ENCODE data around the gene HNRNPAB. TPM values are rescaled to one million over a fixed set of nuclear protein-coding genes. Genes with fewer than 3 reads are reported as not detected.

Gene HNRNPAB
- total RNA-seq, result 102 TPM
- long read RNA-seq, transcript HNRNPAB-201 (7 exons, 1,602 nt), result minor isoform, 11 of 43 reads
- long read RNA-seq, transcript HNRNPAB-202 (8 exons, 1,796 nt), result major isoform, 20 of 43 reads
- long read RNA-seq, partial matches to known transcripts, result 4 of 43 reads
- long read RNA-seq, other reads (novel, unspliced or antisense), result 1 of 43 reads

GRCh38 chr5:178204182-178204934 lies at the start of gene HNRNPAB:
TSS of gene HNRNPAB (plus strand) at chr5:178204533. CDS start at chr5:178204838, 305 bp downstream.
- Histone ChIP-seq H3K4me1 (peaks cover 28% of the 10 kb centered on the region), H3K27ac (peak within 1 kb of the TSS; percentile 93), H3K4me3 (peak within 1 kb of the TSS; percentile 84), H3K9me3 (no peaks in the 10 kb centered on the region), H3K36me3 (peaks cover 33% of the 10 kb centered on the region), H3K27me3 (ENCODE audit: low read depth) (no peaks in the 10 kb centered on the region)
- ATAC-seq, result peak; percentile 94 to 95
- no peak for TF ChIP-seq CTCF (IDR thresholded peaks at IDR 0.05)
- intact Hi-C loops (cut with DNase I), result no loop called here
- peak; percentile 93 for DNase-seq

GRCh38 chr5:178155065-178155464 lies 49.3 kb upstream of the HNRNPAB start:
- no peak overlapping the region for H3K4me3 ChIP-seq
- intact Hi-C loops (cut with DNase I), result no loop called here
- no peak for ATAC-seq
- H3K4me1 ChIP-seq, result peaks cover 26% of the 10 kb centered on the region
- no peak for TF ChIP-seq CTCF (IDR thresholded peaks at IDR 0.05)
- peaks cover 15% of the 10 kb centered on the region for H3K36me3 ChIP-seq
- no peak overlapping the region for H3K27ac ChIP-seq
- no peaks in the 10 kb centered on the region for H3K9me3 ChIP-seq
- H3K27me3 ChIP-seq (ENCODE audit: low read depth), result no peaks in the 10 kb centered on the region
- DNase-seq, result no peak

GRCh38 chr5:178160176-178160575 lies 44.2 kb upstream of the HNRNPAB start:
- Histone ChIP-seq H3K9me3 (no peaks in the 10 kb centered on the region), H3K27ac (no peak overlapping the region), H3K27me3 (ENCODE audit: low read depth) (peaks cover 15% of the 10 kb centered on the region), H3K4me3 (no peak overlapping the region), H3K4me1 (peaks cover 9% of the 10 kb centered on the region), H3K36me3 (no peaks in the 10 kb centered on the region)
- no peak for ATAC-seq
- intact Hi-C loops (cut with DNase I), result loop anchor here (5.0 kb wide), 1 partner anchor 83 kb away; no protein-coding TSS in a partner anchor
- TF ChIP-seq CTCF (IDR thresholded peaks at IDR 0.05), result no peak
- DNase-seq, result no peak

GRCh38 chr5:178162481-178162880 lies 41.9 kb upstream of the HNRNPAB start:
- no peak for ATAC-seq
- no peak for DNase-seq
- intact Hi-C loops (cut with DNase I), result loop anchor here (5.0 kb wide), 1 partner anchor 85 kb away; no protein-coding TSS in a partner anchor
- no peak overlapping the region for H3K27ac ChIP-seq
- H3K9me3 ChIP-seq, result no peaks in the 10 kb centered on the region
- peaks cover 26% of the 10 kb centered on the region for H3K27me3 ChIP-seq (ENCODE audit: low read depth)
- no peak overlapping the region for H3K4me3 ChIP-seq
- H3K4me1 ChIP-seq, result peaks cover 9% of the 10 kb centered on the region
- H3K36me3 ChIP-seq, result no peaks in the 10 kb centered on the region
- no peak for TF ChIP-seq CTCF (IDR thresholded peaks at IDR 0.05)

GRCh38 chr5:178163772-178164735 lies 40.3 kb upstream of the HNRNPAB start:
- H3K27ac ChIP-seq, result no peak overlapping the region
- peaks cover 9% of the 10 kb centered on the region for H3K4me1 ChIP-seq
- H3K4me3 ChIP-seq, result no peak overlapping the region
- DNase-seq, result peak; percentile 88
- H3K9me3 ChIP-seq, result no peaks in the 10 kb centered on the region
- H3K36me3 ChIP-seq, result no peaks in the 10 kb centered on the region
- TF ChIP-seq CTCF (IDR thresholded peaks at IDR 0.05), result peak; percentile 100
- intact Hi-C loops (cut with DNase I), result loop anchor here (5.0 kb wide), 1 partner anchor 87 kb away; no protein-coding TSS in a partner anchor
- ATAC-seq, result peak; percentile 98
- peaks cover 26% of the 10 kb centered on the region for H3K27me3 ChIP-seq (ENCODE audit: low read depth)

Data from lower lobe of right lung (tissue), 2 donors.